ENCODE results near the gene CLDND2. TPM values are rescaled to one million over a fixed set of nuclear protein-coding genes. Genes with fewer than 3 reads are reported as not detected.

CLDND2 gene
- total RNA-seq, 1 experiment from 2014 or later, result 0.95 TPM

DNA sequence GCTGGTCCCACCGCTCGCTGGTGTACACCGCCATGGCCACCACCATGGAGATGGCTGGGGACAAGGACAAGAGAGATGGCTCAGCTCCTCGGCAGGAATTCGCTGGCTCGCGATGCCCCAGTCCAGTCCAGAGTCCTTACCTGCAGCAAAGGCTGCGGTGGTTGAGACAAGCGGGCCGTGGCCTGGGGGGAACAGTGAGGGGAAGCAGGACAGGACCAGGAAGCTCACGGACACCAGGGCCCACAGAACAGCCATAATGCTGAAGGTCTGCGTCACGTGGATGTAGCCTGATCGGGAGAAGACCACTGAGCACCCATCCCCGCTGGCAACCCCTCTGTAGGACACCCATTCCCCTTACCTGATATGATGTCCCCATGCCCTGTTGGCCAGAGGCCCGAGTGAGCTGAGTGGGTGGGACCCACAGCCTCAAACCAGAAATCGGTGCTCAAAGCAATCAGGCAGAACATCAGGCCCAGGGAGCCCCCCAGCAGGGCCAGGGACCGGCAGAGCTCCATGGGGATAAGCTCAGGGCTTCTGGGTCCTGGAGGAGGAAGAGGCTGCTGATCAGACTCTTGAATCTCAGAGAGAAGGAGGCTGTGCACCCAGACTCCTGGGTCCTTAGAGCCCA, 3.3 kb upstream of the CLDND2 start:
- TF ChIP-seq, protein P1, sequence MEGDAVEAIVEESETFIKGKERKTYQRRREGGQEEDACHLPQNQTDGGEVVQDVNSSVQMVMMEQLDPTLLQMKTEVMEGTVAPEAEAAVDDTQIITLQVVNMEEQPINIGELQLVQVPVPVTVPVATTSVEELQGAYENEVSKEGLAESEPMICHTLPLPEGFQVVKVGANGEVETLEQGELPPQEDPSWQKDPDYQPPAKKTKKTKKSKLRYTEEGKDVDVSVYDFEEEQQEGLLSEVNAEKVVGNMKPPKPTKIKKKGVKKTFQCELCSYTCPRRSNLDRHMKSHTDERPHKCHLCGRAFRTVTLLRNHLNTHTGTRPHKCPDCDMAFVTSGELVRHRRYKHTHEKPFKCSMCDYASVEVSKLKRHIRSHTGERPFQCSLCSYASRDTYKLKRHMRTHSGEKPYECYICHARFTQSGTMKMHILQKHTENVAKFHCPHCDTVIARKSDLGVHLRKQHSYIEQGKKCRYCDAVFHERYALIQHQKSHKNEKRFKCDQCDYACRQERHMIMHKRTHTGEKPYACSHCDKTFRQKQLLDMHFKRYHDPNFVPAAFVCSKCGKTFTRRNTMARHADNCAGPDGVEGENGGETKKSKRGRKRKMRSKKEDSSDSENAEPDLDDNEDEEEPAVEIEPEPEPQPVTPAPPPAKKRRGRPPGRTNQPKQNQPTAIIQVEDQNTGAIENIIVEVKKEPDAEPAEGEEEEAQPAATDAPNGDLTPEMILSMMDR (IDR thresholded peaks at IDR 0.05), result no peak
- no TSS peak for BruUV-seq (replicated peaks)
- Histone ChIP-seq H3K4me1 (ENCODE audit: control insufficient read depth, insufficient read depth, low read length) (0 out of 2 replicates have a peak, but pooled peaks cover 4% of the 10 kb centered on the region), H3K4me3 (ENCODE audit: low read depth in 2 of 2, low read length in 2 of 2) (no peak overlapping the region), H3K27ac (ENCODE audit: low read length) (no peak overlapping the region), H3K27me3 (ENCODE audit: control insufficient read depth, insufficient read depth, low read length) (no peaks in the 10 kb centered on the region), H3K36me3 (ENCODE audit: control insufficient read depth, insufficient read depth, low read length) (no peaks in the 10 kb centered on the region), H3K9me3 (ENCODE audit: control insufficient read depth, insufficient read depth, low read depth, low read length) (no peaks in the 10 kb centered on the region)
- CTCF ChIA-PET, result no interaction called here
- ATAC-seq, result no peak
- POLR2A ChIA-PET, result no interaction called here
- in situ Hi-C loops (cut with HindIII; ENCODE audit: low pct_unique_long_range_greater_than_20kb, low sequenced_read_pairs), result no loop called here
- intact Hi-C loops (cut with micrococcal nuclease; ENCODE audit: unreplicated experiment), result no loop called here
- no peak for DNase-seq (ENCODE audit: low read depth, low spot score)

DNA sequence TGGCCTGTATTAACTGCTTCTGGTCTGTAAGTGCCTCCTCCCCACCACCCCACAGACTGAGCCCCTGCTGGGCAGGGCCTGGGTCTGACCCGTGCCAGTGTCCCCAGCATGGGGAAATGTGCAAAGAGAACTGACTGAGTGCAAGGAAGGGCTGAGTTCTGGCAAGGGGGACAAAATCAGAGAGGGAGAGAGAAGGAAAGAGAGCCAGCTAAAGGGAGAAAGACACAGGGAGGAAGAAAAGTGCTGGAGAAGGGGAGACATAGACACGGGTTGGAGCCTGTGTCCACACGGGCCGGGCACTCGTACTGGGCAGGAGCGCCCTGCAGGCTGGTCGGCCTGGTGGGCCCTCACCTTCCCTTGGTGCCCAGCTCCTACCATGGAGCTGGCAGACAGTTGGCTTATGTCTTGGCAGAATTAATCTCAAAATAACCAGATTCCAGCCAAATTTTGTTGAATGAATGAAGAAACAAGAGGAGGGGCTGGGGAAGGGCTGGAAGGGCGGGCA, 2.4 kb upstream of the CLDND2 start:
- no peak overlapping the region for H3K27ac ChIP-seq (ENCODE audit: low read length)
- DNase-seq (ENCODE audit: low read depth, low spot score), result no peak
- ChIA-PET CTCF (no interaction called here), POLR2A (no interaction called here)
- H3K4me1 ChIP-seq (ENCODE audit: control insufficient read depth, insufficient read depth, low read length), result 0 out of 2 replicates have a peak, but pooled peaks cover 4% of the 10 kb centered on the region
- in situ Hi-C loops (cut with HindIII; ENCODE audit: low pct_unique_long_range_greater_than_20kb, low sequenced_read_pairs), result no loop called here
- no peaks in the 10 kb centered on the region for H3K27me3 ChIP-seq (ENCODE audit: control insufficient read depth, insufficient read depth, low read length)
- TF ChIP-seq, protein P1 (IDR thresholded peaks at IDR 0.05), result no peak
- TF ChIP-seq SIN3A (IDR thresholded peaks at IDR 0.05; ENCODE audit: borderline replicate concordance, insufficient read depth, low read depth, low read length), result no peak
- TF ChIP-seq, protein P2, sequence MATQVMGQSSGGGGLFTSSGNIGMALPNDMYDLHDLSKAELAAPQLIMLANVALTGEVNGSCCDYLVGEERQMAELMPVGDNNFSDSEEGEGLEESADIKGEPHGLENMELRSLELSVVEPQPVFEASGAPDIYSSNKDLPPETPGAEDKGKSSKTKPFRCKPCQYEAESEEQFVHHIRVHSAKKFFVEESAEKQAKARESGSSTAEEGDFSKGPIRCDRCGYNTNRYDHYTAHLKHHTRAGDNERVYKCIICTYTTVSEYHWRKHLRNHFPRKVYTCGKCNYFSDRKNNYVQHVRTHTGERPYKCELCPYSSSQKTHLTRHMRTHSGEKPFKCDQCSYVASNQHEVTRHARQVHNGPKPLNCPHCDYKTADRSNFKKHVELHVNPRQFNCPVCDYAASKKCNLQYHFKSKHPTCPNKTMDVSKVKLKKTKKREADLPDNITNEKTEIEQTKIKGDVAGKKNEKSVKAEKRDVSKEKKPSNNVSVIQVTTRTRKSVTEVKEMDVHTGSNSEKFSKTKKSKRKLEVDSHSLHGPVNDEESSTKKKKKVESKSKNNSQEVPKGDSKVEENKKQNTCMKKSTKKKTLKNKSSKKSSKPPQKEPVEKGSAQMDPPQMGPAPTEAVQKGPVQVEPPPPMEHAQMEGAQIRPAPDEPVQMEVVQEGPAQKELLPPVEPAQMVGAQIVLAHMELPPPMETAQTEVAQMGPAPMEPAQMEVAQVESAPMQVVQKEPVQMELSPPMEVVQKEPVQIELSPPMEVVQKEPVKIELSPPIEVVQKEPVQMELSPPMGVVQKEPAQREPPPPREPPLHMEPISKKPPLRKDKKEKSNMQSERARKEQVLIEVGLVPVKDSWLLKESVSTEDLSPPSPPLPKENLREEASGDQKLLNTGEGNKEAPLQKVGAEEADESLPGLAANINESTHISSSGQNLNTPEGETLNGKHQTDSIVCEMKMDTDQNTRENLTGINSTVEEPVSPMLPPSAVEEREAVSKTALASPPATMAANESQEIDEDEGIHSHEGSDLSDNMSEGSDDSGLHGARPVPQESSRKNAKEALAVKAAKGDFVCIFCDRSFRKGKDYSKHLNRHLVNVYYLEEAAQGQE (IDR thresholded peaks at IDR 0.05; ENCODE audit: insufficient read depth in 1 of 2, low read depth in 2 of 2, low read length in 1 of 2), result no peak
- TF ChIP-seq POLR2AphosphoS5 (IDR thresholded peaks at IDR 0.05; ENCODE audit: low read depth, low read length), result no peak
- TF ChIP-seq TCF7L2 (IDR thresholded peaks at IDR 0.05; ENCODE audit: low read depth, low read length), result no peak
- intact Hi-C loops (cut with micrococcal nuclease; ENCODE audit: unreplicated experiment), result no loop called here
- peaks cover 3% of the 10 kb centered on the region; the same call in 1 of the 2 replicates for H3K36me3 ChIP-seq (ENCODE audit: control insufficient read depth, insufficient read depth, low read length)
- ATAC-seq, result no peak
- H3K4me3 ChIP-seq (ENCODE audit: low read depth in 2 of 2, low read length in 2 of 2), result no peak overlapping the region
- H3K9me3 ChIP-seq (ENCODE audit: control insufficient read depth, insufficient read depth, low read depth, low read length), result no peaks in the 10 kb centered on the region
- BruUV-seq (replicated peaks), result no TSS peak
